ENCODE data around the gene COX8A. TPM values are rescaled to one million over a fixed set of nuclear protein-coding genes. Genes with fewer than 3 reads are reported as not detected.
A peak's percentile ranks its signal among the peaks of the same experiment; 100 is the strongest.

Gene COX8A
- total RNA-seq, 1 donor from 2014 or later = 368 TPM

GRCh38 chr11:64001484-64002420 lies 27.3 kb downstream of the COX8A start:
- no peak for DNase-seq (ENCODE audit: low spot score)

DNA sequence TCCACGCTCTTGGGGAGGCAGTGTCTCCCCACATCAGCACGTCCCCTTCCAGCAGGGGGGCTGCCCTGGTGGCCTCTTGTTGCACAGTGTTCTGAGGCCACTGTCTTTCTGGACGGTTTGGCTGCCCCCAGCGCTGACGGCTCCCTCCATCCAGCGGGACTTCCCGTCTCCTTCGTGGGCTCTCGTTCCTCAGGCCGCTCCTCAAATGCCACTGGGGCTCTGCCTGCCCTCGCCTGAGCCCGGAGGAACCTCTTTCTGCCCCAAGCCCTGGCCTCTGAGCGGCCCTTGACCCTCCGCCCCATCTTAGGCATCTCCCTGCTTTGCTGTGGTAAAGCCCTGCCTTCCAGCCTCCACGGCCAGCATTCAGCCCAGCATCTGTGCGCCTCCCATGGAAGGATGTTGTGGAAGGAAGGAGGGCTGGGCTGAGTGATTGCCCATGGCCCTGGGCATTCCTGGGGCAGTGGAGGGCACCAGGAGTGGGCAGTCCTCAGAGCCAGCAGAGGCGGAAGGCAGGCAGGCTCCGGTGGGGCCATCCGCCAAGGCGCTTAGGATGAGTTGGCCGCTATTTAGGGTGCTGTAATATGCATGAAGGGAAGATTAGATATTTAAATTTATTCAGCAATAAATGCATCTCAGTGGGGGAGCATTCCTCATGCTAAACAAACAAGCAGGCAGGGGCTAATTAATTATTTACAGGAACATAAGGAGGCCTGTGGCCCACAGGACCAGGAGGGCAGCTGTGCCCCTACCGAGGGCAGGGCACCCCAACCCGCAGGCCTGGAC lies 29.6 kb downstream of the COX8A start:
- no peak for DNase-seq (ENCODE audit: low spot score)

- no peak for DNase-seq (ENCODE audit: low spot score)
Measured at GRCh38 chr11:64004590-64004984, 30.2 kb downstream of the COX8A start.

GRCh38 chr11:64005691-64006090 lies 31.3 kb downstream of the COX8A start:
- no peak for DNase-seq (ENCODE audit: low spot score)

- no peak for DNase-seq (ENCODE audit: low spot score)
Measured at GRCh38 chr11:64006398-64006797, 32.0 kb downstream of the COX8A start.

GRCh38 chr11:64007160-64007628 lies 32.8 kb downstream of the COX8A start:
- DNase-seq (ENCODE audit: low spot score) = no peak

DNA sequence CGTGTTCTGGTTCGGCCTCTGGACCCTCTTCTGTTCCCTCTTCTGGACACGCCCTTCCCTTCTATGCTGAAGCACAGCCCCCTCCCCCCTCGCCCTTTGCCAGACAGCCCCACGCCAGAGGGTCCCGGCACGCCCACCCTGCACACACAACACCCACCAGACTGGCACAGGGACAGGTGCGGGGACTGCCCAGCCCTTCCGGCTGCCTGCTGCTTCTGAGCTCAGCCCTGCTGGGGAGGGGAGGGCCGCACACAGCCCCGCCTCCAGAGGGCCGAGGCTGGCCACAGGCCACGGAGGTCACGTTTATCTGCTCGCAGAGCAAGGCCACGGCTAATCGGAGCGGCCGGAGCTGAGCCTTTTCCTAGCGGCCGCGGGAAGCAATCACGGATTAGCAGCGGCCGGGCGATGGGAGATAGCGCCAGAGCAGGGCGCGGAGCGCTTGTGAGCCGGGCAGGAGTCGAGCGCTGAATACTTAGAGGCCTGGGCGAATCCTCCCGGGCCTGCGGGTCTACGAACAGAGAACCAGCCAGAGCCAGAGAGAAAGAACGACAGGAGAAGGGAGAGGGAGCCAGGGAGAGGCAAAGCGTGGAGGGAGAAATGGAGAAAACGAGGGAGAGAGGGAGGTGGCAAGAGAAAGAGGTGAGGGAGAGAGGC lies 33.3 kb downstream of the COX8A start:
- peak; percentile 66 for DNase-seq (ENCODE audit: low spot score)

- DNase-seq (ENCODE audit: low spot score) = no peak
Measured at GRCh38 chr11:64008283-64008913, 34.0 kb downstream of the COX8A start.

GRCh38 chr11:64008914-64009633 lies 34.7 kb downstream of the COX8A start:
- DNase-seq (ENCODE audit: low spot score) = no peak

- no peak for DNase-seq (ENCODE audit: low spot score)
Measured at GRCh38 chr11:64009710-64010109, 35.3 kb downstream of the COX8A start.

GRCh38 chr11:64010783-64011182 lies 36.4 kb downstream of the COX8A start:
- no peak for DNase-seq (ENCODE audit: low spot score)

- no peak for DNase-seq (ENCODE audit: low spot score)
Measured at GRCh38 chr11:64011371-64011770, 37.0 kb downstream of the COX8A start.

- DNase-seq (ENCODE audit: low spot score) = no peak
Measured at GRCh38 chr11:64013141-64013896, 38.9 kb downstream of the COX8A start.

- no peak for DNase-seq (ENCODE audit: low spot score)
Measured at GRCh38 chr11:64014356-64014755, 39.9 kb downstream of the COX8A start.

DNA sequence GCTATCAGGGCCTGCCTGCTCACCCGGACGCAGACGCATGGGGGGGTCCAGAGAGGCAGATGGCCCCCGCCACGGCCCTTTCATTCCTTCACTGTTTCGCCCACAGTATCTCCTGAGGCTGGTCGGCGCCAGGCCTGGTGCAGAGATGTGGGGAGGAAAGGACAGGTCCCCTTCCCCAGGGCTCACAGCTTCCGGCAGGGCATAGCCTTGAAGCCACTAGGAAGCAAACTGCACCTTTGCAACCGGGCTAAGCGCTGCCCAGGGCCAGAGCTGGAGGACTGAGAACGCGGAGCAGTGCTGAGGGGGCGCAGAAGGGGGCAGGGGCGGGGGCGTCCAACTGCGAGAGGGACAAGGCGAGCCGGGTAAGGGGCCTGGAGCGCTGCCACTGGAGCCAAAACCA lies 41.1 kb downstream of the COX8A start:
- DNase-seq (ENCODE audit: low spot score) = no peak

DNA sequence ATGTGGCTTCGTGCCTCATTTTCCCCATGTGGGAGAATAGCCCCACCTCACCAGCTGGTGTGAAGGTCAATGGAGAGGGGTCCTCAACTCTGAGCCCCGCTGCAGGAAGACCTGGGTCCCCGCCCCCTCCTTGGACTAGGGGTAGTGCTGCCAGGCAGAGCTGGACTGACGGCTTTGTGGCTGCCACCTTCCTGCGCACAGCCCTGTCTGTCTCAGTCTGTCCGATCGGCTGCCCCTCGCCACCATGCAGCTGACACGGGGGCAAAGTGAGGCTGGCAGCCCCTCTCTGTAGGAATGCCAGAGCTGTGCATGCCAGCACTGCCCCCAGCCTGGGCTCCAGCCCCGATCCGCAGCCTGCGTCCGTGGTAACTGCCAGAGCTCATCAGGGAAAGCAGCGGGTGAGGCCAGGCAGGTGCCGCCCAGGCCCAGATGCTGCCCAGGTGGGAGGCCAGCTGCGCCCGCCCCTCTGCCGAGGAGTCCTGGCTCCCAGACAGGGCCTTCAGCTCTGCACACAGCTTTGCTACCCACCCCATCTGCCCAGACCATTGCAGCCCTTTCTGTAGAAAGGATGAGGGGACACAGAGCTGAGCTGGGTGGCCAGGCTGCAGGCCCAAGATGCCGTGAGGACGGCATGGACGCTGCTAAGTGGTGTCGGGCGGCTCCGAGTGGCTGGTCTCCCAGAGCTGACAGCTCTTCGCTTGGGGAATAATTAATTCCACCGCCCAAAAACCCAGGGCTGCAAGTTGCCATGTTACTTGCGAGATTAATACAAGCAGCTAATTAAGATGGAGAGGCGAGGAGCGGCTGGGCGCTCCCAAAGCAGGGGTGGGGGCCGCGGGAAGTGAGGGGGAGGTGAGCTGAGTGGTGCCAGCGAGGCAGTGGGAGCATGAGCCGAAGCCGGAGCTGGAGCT lies 41.8 kb downstream of the COX8A start:
- DNase-seq (ENCODE audit: low spot score) = no peak

DNA sequence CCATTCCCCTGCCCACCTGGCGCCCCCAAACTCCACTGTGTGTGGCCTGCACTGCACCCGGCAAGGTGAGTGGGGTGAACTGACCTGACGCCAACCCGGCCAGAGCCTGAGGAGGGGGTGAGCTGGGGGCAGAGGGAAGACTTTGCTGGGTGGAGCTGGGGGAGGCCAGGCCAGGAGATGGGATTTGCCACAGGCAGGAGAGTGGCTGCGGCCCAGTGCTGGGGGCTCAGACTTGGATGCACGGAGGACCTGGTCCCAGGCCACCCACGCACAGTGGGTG lies 43.5 kb downstream of the COX8A start:
- no peak for DNase-seq (ENCODE audit: low spot score)

DNA sequence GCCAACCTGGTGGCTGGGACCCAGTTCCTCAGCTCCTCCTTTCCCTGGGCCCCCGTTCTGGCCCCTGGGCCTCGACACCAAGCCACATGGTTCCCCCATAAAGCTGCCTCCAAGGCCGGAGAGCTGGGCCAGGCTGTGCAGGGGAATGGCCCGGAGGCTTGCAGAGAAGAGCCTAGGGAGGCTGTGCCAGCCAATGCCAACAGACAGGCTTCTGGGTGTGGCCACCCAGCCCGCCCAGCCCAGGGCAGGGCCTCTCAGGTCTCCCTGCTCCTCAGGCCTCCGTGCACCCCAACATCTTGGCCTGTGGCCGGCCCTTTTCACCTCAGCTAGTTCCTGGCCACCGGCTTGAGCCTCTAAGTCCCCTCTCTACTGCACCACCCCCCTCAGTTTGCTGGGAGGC lies 43.9 kb downstream of the COX8A start:
- no peak for DNase-seq (ENCODE audit: low spot score)

Measured in mucosa of gallbladder (tissue), 1 donor.